GM19193 (cell line): Measurements from ENCODE around the gene SNX25.

Experiments used
- POLR2A ChIP-seq: IDR thresholded peaks from 4 replicates; pipeline ENCODE4 v1.6.1; 2011; ENCODE audit not compliant: insufficient read depth, insufficient read length; ENCODE audit errors: extremely low read depth

Gene SNX25

DNA sequence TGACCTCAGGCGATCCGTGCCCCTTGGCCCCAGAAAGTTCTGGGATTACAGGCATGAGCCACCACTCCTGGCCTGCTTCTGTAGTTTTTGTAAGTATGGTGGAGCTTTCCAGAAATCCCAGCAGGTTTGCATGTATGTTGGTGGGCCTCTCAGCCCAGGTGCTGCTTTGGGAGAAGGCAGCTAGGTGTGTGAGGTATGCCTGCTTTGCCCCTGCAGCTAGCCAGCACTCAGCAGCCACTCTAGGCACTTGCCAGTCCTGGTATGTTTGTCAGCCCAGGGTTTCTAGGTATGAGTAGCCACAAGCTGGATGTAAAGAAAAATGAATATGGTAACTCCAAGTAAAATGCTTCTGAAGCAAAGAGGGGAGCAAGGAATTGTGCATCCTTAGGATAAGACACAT lies 8.9 kb downstream of the SNX25 start:
- no peak for TF ChIP-seq POLR2A

DNA sequence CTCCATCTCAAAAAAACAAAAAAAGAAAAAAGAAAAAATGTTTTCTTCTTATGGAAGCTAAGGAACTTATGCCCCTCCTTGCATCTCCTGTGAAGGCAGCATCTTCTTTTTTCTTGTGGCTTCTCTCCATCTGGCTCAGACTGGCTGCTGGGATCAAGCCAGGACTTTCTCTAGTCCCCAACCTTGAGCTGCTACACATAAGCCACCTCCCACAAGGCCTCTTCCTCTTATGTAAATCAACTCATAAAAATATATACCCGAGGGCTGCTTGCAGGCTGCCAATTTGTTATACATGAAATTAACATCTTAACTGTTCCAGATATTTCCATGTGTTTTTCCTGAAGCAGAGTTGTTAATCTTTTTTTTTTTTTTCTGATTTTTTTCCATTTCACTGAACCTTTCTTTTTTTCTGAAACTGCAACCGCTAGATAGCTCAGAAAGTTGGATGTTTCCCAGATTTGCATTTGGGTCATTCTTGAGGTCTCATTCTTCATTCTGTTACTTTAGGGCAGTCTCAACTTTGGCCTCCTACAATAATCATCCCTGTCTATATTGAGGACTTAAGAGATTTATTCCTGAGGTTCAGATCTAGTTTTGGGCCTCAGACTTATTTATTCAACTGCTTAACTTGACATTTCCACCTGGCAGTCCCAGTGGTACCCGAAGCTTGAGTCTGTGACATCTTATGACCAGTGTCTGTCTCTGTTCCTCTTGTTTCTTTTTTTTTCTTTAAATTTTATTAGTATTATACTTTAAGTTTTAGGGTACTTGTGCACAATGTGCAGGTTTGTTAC lies 10.3 kb downstream of the SNX25 start:
- TF ChIP-seq POLR2A = no peak

DNA sequence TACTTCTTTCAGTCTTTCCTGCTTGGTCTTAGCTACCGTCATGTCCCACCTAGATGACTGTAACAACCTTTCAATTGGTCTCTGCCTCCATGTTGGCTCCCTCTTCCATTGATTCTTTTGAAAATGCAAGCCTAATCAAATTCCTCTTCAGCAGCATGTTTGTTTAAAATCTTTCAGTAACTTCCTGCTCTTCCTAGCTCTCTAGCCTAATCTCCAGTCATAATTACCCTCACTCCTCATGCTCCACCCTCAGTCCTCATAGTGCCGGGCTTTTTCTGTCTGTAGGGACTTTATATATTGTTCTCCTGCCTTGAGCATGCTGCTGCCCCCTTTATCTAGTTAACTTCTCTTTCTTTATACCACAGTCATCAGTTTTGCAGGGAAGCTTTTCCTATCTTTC lies 12.1 kb downstream of the SNX25 start:
- no peak for TF ChIP-seq POLR2A

DNA sequence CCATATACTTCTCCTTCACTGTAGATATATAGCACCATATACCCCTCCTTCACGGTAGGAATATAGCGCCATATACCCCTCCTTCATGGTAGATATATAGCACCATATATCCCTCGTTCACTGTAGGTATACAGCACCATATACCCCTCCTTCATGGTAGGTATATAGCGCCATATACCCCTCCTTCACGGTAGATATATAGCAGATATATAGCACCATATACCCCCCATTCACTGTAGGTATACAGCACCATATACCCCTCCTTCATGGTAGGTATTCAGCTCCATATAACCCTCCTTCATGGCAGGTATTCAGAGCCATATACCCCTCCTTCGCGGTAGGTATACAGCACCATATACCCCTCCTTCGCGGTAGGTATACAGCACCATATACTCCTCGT lies 12.5 kb downstream of the SNX25 start:
- no peak for TF ChIP-seq POLR2A

DNA sequence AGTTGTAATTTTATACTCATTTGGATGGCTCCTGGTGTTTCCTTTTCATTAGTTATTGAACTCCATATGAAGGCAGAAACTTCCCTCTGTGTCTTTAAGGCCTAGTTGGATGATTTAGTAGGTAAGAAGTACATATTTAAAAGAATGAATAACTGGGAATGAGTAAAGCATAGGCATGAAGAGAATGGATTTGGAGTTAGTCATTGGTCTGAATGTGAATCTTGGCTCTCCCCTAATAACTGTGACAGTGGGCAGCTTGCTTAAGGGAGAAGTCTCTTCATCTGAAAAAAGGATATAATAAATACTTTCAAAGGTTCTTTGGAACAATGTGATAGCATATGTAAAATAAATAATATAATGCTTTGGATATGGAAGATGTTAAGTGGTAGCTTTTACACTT lies 13.2 kb downstream of the SNX25 start:
- no peak for TF ChIP-seq POLR2A

DNA sequence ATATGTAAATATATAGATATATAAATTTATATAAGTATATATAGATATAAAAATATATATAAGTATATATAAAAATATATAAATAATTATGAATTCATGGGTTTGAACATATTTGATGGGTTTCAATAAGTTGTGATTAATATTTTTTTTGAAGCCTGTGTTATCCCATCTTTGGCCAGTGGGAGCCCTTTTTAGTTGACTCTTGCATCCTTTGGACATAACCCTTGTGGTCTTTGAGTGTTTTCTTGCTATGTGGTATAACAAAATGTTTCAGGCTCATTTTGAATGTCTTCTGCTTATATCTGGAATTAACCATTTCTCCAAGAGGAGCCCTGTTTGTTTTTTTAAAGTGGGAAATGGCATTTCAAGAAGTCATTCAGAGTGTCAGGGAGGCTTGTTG lies 15.2 kb downstream of the SNX25 start:
- no peak for TF ChIP-seq POLR2A

DNA sequence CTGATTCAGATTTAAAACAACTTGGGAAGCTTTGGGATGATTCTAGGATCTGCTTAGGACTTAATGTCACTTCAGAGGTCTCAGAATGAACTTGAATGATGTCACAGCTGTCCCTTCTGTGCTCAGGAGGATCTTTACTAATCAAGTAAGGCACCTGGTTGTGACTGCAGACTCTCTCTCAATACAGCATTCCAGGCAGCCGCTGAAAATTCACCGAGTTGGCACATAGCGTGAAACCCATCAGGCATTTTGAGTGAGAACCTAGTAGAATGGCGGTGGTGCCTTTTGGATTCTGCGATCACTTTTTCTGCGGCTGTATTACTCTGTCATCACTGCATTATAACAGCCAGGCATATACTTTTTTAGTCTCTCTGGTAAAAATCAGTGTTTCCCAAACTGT lies 16.5 kb downstream of the SNX25 start:
- TF ChIP-seq POLR2A = no peak

DNA sequence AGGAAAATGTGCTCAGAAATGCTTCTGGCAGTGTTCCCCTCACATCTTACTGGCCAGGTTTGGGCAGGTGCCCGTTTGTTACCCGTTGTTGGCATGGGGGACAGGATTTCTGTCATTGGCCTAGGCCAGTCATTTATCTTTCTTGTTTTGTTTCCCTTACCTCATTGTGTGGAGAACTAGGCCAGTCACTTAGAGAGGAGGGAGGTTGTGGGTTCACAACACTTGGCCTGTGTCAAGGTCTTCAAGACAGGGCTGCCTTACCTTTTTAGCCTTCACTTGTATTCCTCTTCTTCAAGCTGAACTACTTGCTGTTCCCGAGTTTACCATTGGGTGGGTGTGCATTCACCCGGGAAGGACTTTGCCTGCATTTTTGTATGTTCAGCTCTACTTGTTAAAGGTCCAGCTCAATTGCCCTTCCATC lies 17.7 kb downstream of the SNX25 start:
- TF ChIP-seq POLR2A = no peak

DNA sequence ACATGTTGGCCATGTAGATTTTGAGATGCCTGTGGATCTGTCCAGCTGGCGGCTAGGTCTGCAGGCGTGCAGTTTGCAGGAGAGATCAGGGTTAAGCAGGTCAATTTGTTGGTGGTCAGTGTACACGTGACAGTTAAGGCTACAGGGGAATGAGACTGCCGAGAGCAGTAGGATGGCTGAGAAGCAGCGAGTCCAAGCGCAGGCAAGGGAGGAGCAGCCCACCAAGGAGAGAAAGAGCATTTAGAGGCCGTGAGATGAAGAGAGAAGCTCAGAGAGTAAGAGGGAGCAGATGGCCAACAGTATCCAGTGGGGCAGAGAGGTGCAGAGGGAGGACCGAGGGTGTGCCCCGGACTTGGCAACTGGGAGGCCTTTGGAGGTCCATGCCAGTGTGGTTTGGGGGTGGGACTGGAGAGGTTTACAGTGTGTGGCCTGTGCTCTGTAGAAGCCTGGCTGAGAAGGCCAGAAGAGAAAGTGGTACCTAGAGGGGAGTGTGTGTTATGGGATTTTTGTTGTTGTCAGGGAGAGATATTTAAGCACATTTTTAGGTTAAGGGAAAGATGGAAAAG lies 18.4 kb downstream of the SNX25 start:
- no peak for TF ChIP-seq POLR2A

DNA sequence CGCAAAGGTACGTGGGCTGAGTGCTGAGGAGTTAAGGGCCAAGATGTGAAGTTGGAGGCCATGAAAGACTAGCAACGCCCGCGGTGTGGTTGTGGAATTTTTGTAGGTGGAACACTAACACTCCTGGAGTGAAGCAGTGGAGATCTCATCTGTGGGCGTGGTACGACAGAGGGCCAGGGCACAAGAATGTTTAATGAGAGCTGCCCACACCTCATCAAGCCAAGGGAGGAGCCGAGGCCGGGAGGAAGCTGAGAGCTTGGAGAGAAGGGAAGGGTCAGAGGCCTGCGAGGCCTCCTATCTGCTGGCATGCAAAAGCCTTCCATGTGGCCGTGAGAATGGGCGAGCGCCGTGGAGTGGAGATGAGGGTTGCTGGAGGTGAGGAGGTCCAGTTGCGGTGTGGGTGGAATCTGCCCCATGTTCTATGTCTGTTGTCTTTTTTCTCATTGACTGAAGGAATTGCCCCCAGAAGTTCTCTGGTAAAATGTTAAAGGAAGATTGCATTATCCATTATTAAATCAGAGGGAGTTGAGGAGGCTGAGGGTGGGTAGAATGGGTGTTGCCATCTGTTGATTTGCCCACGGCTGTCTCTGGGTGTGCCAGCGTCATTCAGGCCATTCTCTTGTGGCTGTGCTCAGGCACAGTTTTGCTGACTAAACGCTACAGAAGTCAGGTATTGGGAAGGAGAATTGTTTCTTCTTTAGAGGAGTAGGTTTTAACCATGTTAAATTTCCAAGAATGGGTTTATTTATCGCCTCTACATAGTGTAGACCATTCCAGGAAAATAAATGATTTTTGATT lies 19.8 kb downstream of the SNX25 start:
- no peak for TF ChIP-seq POLR2A

DNA sequence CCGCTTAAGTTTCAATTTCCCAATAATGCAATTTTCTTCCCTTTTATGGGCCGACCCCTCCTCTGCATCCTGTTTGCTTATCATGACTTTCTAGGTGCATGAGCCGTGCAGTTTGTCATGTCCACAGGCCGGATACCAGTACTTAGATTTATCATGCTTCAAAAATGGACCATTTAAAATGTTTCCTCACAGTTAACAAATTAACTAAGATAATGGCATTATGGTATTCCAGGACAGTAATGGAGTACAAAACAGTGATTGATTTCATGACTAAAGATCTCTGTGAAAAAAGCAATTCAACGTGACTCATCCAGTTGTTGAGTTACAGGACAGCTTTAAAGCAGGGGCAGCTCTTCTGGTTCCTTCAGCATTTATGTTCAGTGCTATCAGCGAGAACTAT lies 23.0 kb downstream of the SNX25 start:
- no peak for TF ChIP-seq POLR2A

DNA sequence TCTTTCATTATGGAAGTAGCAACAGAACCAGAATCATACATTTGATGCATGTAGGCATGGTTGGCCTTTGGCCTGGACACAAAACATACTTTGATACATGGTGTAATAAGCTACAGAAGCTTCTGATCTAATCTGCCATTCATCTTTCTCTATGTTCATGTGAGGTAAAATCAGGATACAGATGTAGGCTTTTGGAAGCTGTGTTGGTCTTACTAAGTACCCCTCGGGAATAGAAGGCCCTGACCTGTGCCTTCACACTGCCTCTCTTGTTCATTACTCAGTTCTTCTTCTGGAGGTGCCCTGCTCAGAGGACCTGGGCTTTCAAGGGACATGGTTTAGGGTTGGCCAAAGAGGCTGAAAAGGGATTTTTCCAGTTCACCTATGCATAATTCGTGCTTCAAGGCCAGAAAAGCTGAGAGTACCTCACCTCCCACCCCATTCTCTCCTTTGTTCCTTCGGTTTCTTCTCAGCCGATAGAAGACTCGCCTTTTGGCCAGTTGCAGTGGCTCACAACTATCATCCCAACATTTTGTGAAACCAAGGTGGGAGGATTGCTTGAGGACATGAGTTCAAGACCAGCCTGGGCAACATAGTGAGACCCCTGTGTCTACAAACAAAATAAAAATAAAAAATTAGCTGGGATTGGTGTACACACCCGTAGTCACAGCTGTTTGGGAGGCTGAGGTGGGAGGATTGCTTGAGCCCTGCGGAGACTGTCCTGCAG lies 25.9 kb downstream of the SNX25 start:
- no peak for TF ChIP-seq POLR2A

DNA sequence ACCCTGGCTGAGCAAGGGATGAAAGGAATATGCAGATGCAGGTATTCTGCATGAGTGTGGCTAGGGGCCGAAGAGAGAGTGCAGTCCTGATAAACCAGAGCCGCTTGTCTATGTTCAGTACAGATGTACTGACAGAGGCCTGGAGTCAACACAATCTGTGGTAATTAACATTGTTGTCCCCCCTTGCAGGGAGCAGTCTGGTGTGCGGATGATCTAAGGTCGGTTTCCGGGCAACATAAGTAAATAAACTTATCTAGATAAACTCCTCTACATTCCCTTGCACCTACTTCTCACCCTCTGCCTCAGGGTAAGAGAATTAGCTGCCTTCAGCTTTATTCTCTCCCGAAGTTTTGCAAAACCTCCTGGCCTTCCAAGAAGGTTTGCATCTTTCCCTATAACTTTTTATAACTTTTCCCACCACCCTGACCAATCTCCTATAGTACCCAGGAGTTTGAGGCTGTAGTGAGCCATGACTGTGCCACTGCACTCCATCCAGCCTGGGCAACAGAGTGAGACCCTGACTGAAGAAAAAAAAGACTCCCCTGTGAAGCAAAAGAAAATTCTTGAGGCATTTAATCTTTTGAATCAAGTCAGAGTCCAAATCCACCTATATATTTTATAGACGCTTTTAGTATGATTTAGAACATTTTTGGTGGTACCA lies 26.6 kb downstream of the SNX25 start:
- TF ChIP-seq POLR2A = no peak

DNA sequence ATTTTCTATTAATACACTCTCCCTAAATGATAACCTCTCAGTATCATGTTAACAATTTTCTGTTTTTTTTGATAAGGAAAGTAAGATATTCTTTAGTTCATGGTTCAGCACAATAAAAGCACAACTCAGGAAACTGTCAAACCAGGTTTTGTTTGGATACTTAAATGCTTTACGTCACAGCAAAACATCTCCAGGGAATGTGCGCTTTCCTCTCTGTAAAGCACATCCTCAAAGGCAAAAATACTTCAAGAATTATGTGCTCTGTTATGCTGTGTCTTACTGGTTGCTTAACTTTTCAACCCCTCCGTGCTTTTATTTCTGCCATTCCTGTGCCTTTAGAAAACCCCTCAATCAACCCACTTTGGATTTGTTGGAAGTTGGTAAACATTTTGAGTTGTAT lies 27.8 kb downstream of the SNX25 start:
- TF ChIP-seq POLR2A = no peak
